ENCODE results near the gene ZNF516.

GRCh38 chr18:76378526-76379215 lies 116.4 kb downstream of the ZNF516 start:
- TF ChIP-seq EP300 (IDR thresholded peaks at IDR 0.05; ENCODE audit: borderline replicate concordance in 1 of 2, control insufficient read depth in 1 of 2, low read depth in 2 of 2, low read length in 2 of 2) (no peak), POLR2A (IDR thresholded peaks at IDR 0.05; ENCODE audit: low read depth, low read length) (no peak), JUND (IDR thresholded peaks at IDR 0.05; ENCODE audit: low read depth, low read length) (no peak), REST (IDR thresholded peaks at IDR 0.05; ENCODE audit: low read depth, low read length) (no peak), POU2F2 (IDR thresholded peaks at IDR 0.05; ENCODE audit: borderline replicate concordance, low read depth, low read length) (no peak), ELK1 (IDR thresholded peaks at IDR 0.05; ENCODE audit: low read depth, low read length) (no peak), HCFC1 (IDR thresholded peaks at IDR 0.05; ENCODE audit: low read length) (no peak), CTCF (IDR thresholded peaks at IDR 0.05 in 2 of 3, conservative IDR thresholded peaks at IDR 0.05 in 1 of 3; ENCODE audit: control insufficient read depth in 2 of 3, extremely low read depth in 1 of 3, insufficient read depth in 1 of 3, low read depth in 3 of 3, low read length in 3 of 3) (no peak), NFIC (IDR thresholded peaks at IDR 0.05; ENCODE audit: low read depth, low read length) (no peak)

All from GM12878 (cell line).